IPS-20b (cell line): ENCODE measurements around the gene JPT1.

ENCODE experiments used
- H3K27ac ChIP-seq: one replicate; pipeline ENCODE4 v1.5.1; 2013; ENCODE audit warnings: low read length
- H3K27me3 ChIP-seq: 2 replicates; pipeline ENCODE4 v1.6.1; 2013; ENCODE audit warnings: mild to moderate bottlenecking, low read length, inconsistent platforms; ENCODE audit not compliant: insufficient read depth
- H3K36me3 ChIP-seq: 2 replicates; pipeline ENCODE4 v1.6.1; 2013; ENCODE audit warnings: low read depth, mild to moderate bottlenecking, inconsistent platforms, low read length, moderate library complexity; ENCODE audit not compliant: insufficient read depth
- H3K4me1 ChIP-seq: 2 replicates; pipeline ENCODE4 v1.6.1; 2013; ENCODE audit warnings: mild to moderate bottlenecking, control low read depth, inconsistent platforms, low read length, moderate library complexity; ENCODE audit not compliant: insufficient read depth
- H3K4me3 ChIP-seq: 2 replicates; pipeline ENCODE4 v1.5.1; 2013; ENCODE audit warnings: mild to moderate bottlenecking, low read length, inconsistent platforms
- H3K9ac ChIP-seq: 2 replicates; pipeline ENCODE4 v1.6.1; 2013; ENCODE audit warnings: low read depth, mild to moderate bottlenecking, inconsistent platforms, low read length, moderate library complexity
- H3K9me3 ChIP-seq: 2 replicates; pipeline ENCODE4 v1.6.1; 2013; ENCODE audit warnings: mild to moderate bottlenecking, low read depth, low read length, inconsistent platforms; ENCODE audit not compliant: insufficient read depth

Gene JPT1

GRCh38 chr17:75125984-75126383 lies 28.3 kb downstream of the JPT1 start:
- Histone ChIP-seq H3K4me1 (no peaks in the 10 kb centered on the region), H3K9ac (no peak overlapping the region), H3K27ac (no peak overlapping the region), H3K9me3 (no peaks in the 10 kb centered on the region), H3K4me3 (no peak overlapping the region), H3K27me3 (no peaks in the 10 kb centered on the region), H3K36me3 (peaks cover 14% of the 10 kb centered on the region)

- H3K4me3 ChIP-seq = no peak overlapping the region
- H3K27ac ChIP-seq = no peak overlapping the region
- H3K4me1 ChIP-seq = no peaks in the 10 kb centered on the region
- H3K27me3 ChIP-seq = no peaks in the 10 kb centered on the region
- no peaks in the 10 kb centered on the region for H3K9me3 ChIP-seq
- no peak overlapping the region for H3K9ac ChIP-seq
- H3K36me3 ChIP-seq = peaks cover 10% of the 10 kb centered on the region
Observed at GRCh38 chr17:75124819-75125162, 29.5 kb downstream of the JPT1 start.

DNA sequence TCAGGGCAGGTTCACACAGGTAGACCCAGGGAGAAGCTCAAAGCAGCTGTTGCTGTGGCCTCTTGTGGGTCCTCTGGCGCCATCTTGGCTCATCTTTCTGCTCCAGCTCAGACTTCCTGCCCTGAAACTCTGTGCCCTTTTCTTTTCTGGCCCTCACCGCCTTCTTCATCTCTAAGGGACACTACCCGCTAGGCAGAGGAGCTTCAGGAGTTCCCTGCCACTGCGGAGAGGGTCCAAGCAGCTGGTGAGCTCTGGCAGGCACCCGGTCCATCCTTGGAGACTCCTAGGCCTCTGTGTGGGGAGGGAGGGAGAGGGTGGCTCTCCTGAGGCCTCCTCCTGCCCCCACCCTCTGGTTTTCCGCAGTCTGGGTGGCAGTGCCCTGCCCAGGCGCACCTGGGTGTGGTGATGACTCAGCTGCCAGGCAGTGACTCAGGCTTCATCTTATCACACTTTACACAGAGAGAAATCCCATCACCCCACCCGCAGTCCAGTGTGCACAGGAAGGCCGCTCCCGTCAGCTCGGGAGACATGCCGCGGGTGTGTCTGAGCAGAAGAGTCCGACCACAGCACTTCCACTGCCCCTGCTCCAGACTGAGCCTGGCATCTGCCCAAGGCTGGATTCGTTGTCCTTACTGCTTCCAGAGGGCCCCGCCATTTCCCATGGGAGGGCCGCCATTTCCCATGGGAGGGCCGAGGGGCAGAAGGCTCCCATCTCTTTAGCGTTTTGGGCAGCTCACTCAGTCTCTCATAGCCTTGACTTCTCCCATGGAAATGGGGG lies 30.1 kb downstream of the JPT1 start:
- Histone ChIP-seq H3K9ac (no peak overlapping the region), H3K4me3 (no peak overlapping the region), H3K36me3 (peaks cover 4% of the 10 kb centered on the region), H3K27ac (no peak overlapping the region), H3K4me1 (no peaks in the 10 kb centered on the region), H3K9me3 (no peaks in the 10 kb centered on the region), H3K27me3 (no peaks in the 10 kb centered on the region)

DNA sequence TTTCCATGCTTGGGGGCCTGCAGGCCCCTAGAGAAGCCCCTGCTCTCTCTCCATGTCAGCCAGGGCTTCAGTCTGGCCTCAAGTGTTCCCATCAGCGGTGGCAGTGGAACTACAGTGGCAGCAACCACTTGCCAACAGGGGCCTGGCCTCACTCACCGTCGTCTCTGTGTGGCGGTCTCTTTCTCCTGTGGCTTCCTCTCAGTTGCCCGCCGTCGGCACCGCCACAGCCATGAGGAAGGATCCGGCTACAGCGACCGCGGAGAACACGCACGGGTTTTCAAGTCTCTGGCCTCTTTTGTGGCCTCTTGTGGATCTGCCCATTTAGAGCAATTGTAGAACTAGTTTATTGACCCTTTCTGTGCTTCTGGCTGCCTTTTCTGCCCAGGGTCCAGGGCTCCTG lies 36.0 kb downstream of the JPT1 start:
- Histone ChIP-seq H3K27me3 (no peaks in the 10 kb centered on the region), H3K4me1 (no peaks in the 10 kb centered on the region)

DNA sequence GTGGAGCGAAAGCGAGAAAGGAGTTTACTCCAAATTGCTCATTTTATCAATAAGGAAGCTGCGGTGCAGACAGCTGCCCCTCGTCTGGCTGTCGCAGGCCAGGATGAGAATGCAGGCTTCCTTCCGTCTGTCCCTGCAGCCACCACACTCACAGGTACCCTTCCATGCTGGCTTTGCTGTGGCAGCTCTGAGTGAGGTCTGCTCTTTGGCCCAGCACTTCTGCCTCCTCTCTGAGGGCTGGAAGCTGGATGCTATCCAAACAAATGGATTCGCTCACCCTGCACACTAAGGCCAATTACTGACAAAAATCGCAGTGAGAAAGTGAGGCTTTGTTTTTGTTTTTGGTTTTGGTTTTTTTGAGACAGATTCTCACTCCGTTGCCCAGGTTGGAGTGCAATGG lies 37.6 kb downstream of the JPT1 start:
- no peak overlapping the region for H3K9ac ChIP-seq
- H3K4me1 ChIP-seq = no peaks in the 10 kb centered on the region

More for the DNA sequence above, 36.0 kb downstream of the JPT1 start:
- no peak overlapping the region for H3K4me3 ChIP-seq
- no peaks in the 10 kb centered on the region for H3K9me3 ChIP-seq
- no peak overlapping the region for H3K9ac ChIP-seq
- no peak overlapping the region for H3K27ac ChIP-seq
- peaks cover 14% of the 10 kb centered on the region; the same call in 1 of the 2 replicates for H3K36me3 ChIP-seq

DNA sequence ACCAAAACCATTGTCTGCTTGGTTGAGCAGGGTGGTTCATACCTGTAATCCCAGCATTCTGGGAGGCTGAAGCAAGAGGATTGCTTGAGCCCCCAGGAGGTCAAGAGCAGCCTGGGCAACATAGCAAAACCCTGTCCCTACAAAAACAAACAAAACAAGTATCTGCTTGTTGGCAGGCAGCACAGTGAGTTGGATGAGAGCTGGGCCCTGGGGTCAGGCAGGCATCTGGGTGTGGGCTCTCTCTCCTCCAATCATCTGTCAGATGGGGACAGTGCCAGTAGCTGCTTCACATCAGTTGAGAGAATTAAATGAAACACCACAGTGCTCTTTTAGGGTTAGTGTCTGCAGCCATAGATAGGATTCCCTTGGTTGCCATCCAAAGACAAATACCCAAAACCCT lies 38.8 kb downstream of the JPT1 start:
- no peak overlapping the region for H3K4me3 ChIP-seq
- H3K36me3 ChIP-seq = peaks cover 14% of the 10 kb centered on the region; the same call in 1 of the 2 replicates
- no peak overlapping the region for H3K27ac ChIP-seq
- no peaks in the 10 kb centered on the region for H3K4me1 ChIP-seq
- H3K27me3 ChIP-seq = no peaks in the 10 kb centered on the region
- H3K9ac ChIP-seq = no peak overlapping the region
- H3K9me3 ChIP-seq = no peaks in the 10 kb centered on the region

More for the DNA sequence above, 37.6 kb downstream of the JPT1 start:
- H3K36me3 ChIP-seq = peaks cover 14% of the 10 kb centered on the region; the same call in 1 of the 2 replicates
- H3K4me3 ChIP-seq = no peak overlapping the region
- H3K27me3 ChIP-seq = no peaks in the 10 kb centered on the region
- no peak overlapping the region for H3K27ac ChIP-seq
- H3K9me3 ChIP-seq = no peaks in the 10 kb centered on the region

DNA sequence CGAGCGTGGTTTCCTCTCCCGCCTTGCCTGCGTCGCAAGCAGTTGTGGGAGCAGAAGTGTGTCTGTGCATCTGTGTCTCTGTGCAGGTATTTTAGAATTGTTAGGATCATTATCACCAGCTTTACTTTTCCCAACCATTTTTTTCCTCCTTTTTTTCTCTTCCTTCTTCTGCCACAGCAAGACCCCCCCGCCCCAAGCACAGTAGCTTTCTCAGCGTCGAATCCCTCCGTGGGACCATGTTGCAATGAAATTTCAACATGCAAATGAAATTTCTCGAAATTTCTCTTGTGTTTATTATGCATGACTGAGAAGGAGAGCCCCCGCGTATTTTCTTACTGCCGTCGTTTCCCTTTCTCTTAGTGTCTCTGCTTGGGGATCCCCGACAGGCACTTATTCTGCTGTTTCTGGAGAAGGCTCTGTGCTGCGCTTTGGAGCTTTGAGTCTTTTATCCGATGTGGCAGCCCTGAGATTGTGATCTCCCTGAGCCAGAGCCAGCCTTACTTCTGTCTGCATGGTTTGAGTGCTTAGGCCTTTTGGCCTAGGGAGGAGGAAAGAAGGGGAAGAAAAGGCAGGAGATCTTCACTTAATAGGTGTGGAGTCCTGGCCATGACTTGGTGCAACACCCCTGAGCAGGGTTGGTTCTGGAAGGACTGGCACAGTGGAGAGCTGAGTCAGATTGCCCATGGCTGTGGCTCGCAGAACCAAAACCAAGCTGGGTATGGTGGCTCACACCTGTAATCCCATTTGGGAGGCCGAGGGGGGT lies 39.6 kb downstream of the JPT1 start:
- Histone ChIP-seq H3K9ac (peak overlapping the region; percentile 58; the same call in 1 of the 2 replicates), H3K27me3 (no peaks in the 10 kb centered on the region), H3K9me3 (no peaks in the 10 kb centered on the region), H3K27ac (no peak overlapping the region), H3K4me1 (no peaks in the 10 kb centered on the region), H3K4me3 (no peak overlapping the region), H3K36me3 (peaks cover 14% of the 10 kb centered on the region; the same call in 1 of the 2 replicates)

- peaks cover under 1% of the 10 kb centered on the region; the same call in 1 of the 2 replicates for H3K4me1 ChIP-seq
- H3K9ac ChIP-seq = peak overlapping the region; percentile 58; the same call in 1 of the 2 replicates
- H3K36me3 ChIP-seq = peaks cover 12% of the 10 kb centered on the region; the same call in 1 of the 2 replicates
- no peaks in the 10 kb centered on the region for H3K9me3 ChIP-seq
- peaks cover 2% of the 10 kb centered on the region; the same call in 1 of the 2 replicates for H3K27me3 ChIP-seq
- no peak overlapping the region for H3K27ac ChIP-seq
- H3K4me3 ChIP-seq = no peak overlapping the region
Observed at GRCh38 chr17:75113798-75114551, 40.3 kb downstream of the JPT1 start.

- H3K9ac ChIP-seq = no peak overlapping the region
- no peak overlapping the region for H3K27ac ChIP-seq
- H3K4me1 ChIP-seq = peaks cover 5% of the 10 kb centered on the region; the same call in 1 of the 2 replicates
- peaks cover 10% of the 10 kb centered on the region; the same call in 1 of the 2 replicates for H3K27me3 ChIP-seq
- no peak overlapping the region for H3K4me3 ChIP-seq
- peaks cover 6% of the 10 kb centered on the region; the same call in 1 of the 2 replicates for H3K36me3 ChIP-seq
- no peaks in the 10 kb centered on the region for H3K9me3 ChIP-seq
Observed at GRCh38 chr17:75111777-75112335, 42.5 kb downstream of the JPT1 start.

- Histone ChIP-seq H3K36me3 (peaks cover under 1% of the 10 kb centered on the region; the same call in 1 of the 2 replicates), H3K27ac (no peak overlapping the region), H3K4me1 (peaks cover 5% of the 10 kb centered on the region; the same call in 1 of the 2 replicates), H3K27me3 (peaks cover 10% of the 10 kb centered on the region; the same call in 1 of the 2 replicates), H3K4me3 (peak overlapping the region; percentile 85), H3K9me3 (no peaks in the 10 kb centered on the region), H3K9ac (peak overlapping the region; percentile 72; the same call in 1 of the 2 replicates)
Observed at GRCh38 chr17:75110234-75110937, 43.9 kb downstream of the JPT1 start.
